Measurements from ENCODE around the gene GOLGA7B.

GOLGA7B gene

DNA sequence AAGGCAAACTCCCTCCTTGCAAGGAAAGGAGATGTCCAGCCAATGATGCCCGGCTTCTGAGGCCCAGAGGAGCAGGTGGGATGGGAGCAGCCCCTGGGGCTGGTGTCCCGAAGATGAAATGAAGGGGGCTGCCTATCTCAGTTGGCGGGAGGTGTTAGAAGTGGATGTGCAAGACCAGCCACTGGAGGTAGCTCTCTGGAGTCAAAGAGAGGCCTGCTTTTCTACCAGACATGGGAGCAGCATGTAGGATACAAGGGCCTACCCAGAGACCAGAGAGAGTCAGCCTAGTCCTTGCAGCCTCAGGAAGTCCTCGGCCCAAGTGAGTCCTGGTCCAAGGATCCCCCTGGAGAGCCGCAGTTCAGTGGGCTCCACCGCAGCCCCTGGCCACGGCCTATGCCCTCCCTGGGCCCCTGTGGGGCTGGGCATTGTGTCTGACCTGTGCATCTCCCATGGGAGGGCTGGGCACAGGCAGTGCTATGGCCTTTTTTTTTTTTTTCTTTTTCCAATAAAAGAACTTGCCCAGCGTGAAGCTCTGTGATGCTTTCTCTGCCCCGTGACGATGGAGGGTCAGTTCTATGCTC is 17.7 kb downstream of the GOLGA7B start:
- no peak for DNase-seq (ENCODE audit: low read depth in 2 of 2)

DNA sequence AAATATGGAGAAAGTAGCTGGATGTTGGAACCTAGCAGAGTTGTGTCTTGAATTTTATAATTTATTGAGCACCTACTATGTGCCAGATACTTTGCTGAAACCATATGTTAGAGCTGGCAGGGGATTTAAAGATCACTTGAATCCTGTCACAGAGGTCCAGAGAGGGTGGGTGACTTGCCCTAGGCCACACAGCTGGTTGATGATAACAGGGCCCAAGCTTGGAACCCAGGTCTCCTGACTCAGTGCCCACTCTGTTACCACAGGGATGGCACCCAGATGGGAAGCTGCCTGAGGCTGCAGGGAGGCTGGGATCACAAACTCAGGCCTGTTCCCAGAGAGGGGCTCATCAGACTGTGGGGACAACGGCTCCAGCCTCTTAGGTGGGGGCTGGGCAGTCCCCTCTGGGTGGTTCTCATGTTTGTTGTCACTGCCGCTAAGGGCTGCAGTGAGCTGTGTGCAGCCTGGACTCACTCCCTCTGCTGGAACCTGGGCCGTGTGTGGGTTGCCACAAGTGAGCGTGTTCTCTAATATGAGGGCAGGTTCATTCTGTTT is 18.6 kb downstream of the GOLGA7B start:
- DNase-seq (ENCODE audit: low read depth in 2 of 2) = no peak

- peak; percentile 70 for DNase-seq (ENCODE audit: low read depth in 2 of 2)
These were observed 19.7 kb downstream of the GOLGA7B start for GRCh38 chr10:97869091-97870042.

GRCh38 chr10:97870990-97871389 is 21.3 kb downstream of the GOLGA7B start:
- DNase-seq (ENCODE audit: low read depth in 2 of 2) = no peak

GRCh38 chr10:97873569-97873968 is 23.9 kb downstream of the GOLGA7B start:
- no peak for DNase-seq (ENCODE audit: low read depth in 2 of 2)

DNA sequence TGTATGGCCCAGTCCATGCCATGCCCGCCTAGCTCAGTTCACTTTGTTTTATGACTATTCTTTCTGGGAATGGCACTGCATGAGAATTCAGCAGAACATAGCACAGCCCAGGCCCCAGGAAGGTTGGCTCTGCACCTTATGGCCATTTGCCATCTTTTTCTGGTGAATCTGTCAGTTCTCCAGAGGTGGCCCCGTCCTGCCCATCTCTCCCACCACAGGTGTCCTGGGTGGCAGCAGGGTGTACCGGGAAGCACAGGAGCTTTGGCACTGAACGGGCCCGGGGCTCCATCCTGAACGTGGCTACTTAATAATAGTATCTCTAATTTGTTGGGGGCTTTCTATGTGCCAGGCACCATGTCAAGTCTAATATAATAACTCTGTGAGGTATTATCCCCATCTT is 24.7 kb downstream of the GOLGA7B start:
- DNase-seq (ENCODE audit: low read depth in 2 of 2) = no peak

DNA sequence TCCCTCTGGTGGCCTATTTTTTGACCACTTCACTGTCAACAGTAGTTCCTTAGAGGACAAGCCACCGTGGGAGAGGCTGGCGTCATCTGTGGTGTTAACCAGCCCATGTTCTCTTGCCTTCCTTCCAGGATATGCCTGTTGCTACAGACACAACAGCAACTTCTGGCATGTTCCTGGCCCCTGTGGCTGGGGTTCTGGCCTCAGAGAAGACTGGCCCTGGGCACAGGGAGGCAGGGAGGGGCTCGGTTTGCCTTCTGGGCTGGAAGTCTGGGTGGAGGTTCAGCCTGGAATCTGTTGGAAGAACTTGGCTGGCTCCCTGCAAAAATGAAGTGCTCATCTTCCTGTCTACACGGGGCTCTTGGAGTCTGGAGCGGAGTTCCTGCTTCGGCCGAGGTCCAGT is 25.7 kb downstream of the GOLGA7B start:
- no peak for DNase-seq (ENCODE audit: low read depth in 2 of 2)

- no peak for DNase-seq (ENCODE audit: low read depth in 2 of 2)
These were observed 26.8 kb downstream of the GOLGA7B start for GRCh38 chr10:97876402-97876801.

GRCh38 chr10:97879241-97879640 is 29.6 kb downstream of the GOLGA7B start:
- no peak for DNase-seq (ENCODE audit: low read depth in 2 of 2)

DNA sequence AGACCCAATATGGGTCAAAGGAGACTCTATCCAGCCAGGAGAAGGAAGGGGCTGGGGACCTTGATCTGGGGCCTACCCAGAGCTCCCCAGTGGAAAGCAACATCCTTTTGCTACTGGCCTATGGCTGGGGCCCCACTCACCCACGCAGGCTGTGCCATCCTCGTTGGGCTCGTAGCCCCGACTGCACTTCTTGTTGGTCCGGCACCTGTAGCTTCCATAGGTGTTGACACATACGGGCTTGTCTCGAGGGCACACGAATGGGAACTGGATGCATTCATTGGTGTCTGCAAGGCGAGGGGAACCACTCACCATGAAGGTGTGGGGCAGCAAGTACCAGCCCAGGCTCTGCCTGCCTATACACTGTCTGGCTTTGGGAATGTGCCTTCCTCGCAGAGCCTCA is 30.5 kb downstream of the GOLGA7B start:
- no peak for DNase-seq (ENCODE audit: low read depth in 2 of 2)

- no peak for DNase-seq (ENCODE audit: low read depth in 2 of 2)
These were observed 32.8 kb downstream of the GOLGA7B start for GRCh38 chr10:97882142-97883091.

GRCh38 chr10:97883092-97883485 is 33.4 kb downstream of the GOLGA7B start:
- no peak for DNase-seq (ENCODE audit: low read depth in 2 of 2)

- no peak for DNase-seq (ENCODE audit: low read depth in 2 of 2)
These were observed 36.6 kb downstream of the GOLGA7B start for GRCh38 chr10:97886286-97886685.

DNA sequence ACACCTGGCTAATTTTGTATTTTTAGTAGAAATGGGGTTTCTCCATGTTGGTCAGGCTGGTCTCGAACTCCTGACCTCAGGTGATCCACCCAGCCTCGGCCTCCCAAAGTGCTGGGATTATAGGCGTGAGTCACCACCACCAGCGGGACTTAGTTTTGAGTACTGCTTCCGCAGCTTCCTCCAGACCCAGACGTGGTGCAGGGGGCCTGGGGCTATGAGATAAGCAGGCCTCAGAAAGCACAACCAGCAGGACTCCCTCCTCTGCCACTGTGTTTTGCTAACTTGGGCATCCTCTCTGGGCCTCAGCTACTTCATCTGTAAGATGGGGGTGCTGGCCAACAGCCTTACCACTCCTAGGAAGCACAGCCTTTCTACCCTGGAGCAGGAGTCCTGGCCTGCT is 37.8 kb downstream of the GOLGA7B start:
- no peak for DNase-seq (ENCODE audit: low read depth in 2 of 2)

DNA sequence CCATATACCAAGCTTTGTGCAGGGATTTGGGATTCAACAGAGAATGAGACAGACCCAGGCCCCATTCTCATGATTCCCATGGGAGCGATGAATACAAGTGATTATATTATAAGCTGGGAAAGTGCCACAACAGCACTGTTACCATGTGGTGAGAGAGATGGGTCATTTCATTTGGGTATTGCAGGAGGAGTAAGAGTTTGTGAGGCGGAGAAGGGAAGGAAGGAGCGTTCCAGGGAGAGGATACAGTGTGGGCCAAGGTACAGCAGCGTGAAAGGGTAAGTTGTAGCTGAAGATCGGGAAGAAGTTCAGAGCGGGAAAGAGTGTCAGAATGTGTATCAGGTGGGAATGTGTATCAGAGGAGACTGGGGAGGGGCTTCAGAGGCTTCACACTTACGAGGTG is 38.5 kb downstream of the GOLGA7B start:
- DNase-seq (ENCODE audit: low read depth in 2 of 2) = no peak

DNA sequence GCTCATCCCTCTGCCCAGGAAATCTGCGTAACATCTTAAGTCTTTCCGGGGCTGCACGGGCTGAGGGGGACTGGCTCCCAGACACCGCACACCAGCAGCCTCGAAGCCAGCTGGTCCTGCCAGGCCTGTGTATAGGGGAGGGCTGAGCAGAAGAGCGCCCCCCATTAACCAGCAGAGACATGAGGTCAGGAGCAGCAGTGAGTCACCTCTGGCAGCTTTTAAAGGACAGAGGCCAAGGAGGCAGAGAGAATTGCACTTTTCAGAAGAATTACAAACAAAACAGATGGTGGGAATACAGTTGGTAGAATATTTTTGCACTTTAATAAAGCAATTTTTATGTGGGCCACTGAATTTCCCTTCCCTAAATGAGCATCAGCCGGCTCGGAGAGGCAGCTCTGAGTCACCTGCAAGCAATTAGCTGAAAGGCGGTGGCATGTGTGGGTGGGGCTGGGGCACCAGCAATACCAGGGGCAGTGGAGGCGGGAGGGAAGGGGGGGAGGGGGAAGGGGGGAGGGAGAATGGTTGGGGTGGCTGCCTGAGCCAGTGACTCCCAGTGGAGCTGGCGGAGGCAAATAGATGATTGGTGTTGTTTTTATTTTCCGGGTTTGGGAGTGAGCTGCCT is 39.1 kb downstream of the GOLGA7B start:
- no peak for DNase-seq (ENCODE audit: low read depth in 2 of 2)

DNA sequence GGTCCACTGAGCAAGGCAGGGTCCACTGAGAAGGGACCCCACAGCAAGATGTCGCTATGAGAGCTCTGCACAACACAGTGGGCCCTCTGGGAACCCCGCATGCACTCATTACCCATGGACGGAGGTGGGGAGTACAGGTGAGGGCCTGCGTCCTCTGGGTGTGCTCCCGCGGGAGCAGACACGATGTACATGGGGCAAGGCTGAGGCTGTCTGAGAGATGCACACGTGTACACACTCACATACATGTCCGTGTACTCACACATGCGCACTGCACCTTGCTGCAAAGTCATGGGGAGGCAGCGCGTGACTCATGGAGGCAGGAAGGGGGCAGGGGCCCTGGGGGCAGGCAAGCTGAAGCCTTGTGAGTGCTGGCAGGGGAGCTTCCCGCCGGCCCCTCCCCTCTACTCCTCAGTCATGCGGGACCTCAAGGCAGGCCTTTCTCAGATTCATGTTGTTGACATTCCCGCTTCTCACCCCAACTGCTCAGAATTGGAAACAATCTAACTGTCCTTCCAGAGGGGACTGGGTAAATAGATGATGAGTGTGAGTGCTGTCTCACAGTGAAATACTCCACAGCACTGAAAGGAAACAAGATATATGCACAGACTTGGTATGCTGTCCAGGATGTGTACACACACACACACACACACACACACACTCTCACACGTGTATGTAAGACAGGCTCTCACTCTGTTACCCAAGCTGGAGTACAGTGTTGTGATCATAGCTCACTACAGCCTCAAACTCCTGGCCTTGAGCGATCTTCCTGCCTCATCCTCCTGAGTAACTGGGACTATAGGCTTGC is 40.0 kb downstream of the GOLGA7B start:
- no peak for DNase-seq (ENCODE audit: low read depth in 2 of 2)

DNA sequence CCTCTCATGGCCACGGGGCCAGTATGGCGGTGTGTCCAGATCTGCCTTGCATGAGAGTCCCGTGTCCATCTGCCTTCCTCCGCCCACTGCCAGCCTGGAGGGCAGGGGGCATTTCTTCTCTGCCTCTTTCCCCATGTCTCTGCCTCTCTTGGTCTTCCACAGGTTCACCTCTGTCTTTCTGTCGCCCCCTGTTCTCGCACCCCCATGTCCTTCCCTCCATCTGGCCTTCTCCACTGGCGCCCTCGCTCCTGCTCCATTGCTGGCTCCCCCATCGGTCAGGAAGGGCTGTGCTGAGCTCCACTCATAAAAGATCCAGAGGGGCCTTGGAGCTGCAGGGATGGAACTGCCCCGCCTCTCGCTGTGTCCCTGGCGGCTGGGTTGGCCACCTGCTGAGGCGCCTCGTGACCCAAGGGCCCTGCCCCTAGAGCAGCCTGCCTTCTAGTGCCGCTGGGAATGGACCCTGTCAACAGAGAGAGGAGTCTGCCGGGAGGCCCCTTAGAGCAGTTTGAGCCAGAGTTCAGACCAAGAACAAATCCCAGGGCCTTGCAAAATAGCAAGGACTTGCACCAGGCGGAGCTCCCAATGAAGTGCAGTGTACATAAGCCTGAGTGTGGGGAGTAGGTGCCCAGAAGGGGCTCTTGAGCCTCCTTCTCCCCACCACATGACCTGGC is 42.0 kb downstream of the GOLGA7B start:
- no peak for DNase-seq (ENCODE audit: low read depth in 2 of 2)

DNA sequence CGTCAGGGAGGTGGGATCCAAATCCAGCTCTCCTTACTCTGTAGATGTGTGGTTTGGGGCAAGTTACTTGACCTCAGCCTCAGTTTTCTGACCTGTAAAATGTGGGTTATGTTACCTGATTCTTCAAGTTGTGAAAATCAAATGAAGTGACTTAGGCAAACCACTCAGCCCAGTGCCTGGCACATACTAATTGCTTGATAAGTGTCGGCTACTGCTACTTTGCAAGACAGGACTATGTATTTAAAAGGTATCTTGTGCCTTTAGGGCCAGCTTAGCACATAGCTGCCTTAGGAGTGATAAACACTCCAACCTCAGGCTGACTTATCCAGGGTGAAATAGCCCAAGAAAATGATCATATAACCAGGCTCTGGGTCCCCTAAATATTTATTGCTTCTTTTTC is 42.9 kb downstream of the GOLGA7B start:
- no peak for DNase-seq (ENCODE audit: low read depth in 2 of 2)

GRCh38 chr10:97892939-97893338 is 43.3 kb downstream of the GOLGA7B start:
- DNase-seq (ENCODE audit: low read depth in 2 of 2) = no peak

Measured in stimulated activated CD8-positive, alpha-beta memory T cell treated with anti-CD3 and anti-CD28 coated beads, Interleukin-2, amount 100 ng/mL, for 48 hours (primary cell).